Heart left ventricle (tissue), 16 donors: Measurements from ENCODE around the gene KHK. TPM values are rescaled to one million over a fixed set of nuclear protein-coding genes. Genes with fewer than 3 reads are reported as not detected.

Experiments
- ATAC-seq, 4 donors: fragments of 200-7000 bp; cut with Tn5 transposase; one replicate each; pipeline ENCODE4 v1.9.1; 2020 to 2022; ENCODE audit warnings: moderate library complexity in 4 of 4, mild to moderate bottlenecking in 3 of 4, moderate number of reproducible peaks in 1 of 4
- DNase-seq, 5 donors: peaks; one replicate each; pipeline ENCODE4 v3.0.0-alpha.2; 2020
- H3K27ac ChIP-seq, 12 donors: fragments of 200-600 bp; sonication (generic) in 4 of 12; one replicate each; pipeline versions ENCODE4 v1.5.0 to v1.8.0; 2016 to 2022; ENCODE audit warnings: mild to moderate bottlenecking in 2 of 12
- H3K27me3 ChIP-seq, 9 donors: fragments of 200-600 bp; sonication (generic) in 2 of 9; one replicate each; pipeline versions ENCODE4 v1.5.1 to v1.8.0; 2016 to 2022; ENCODE audit warnings: mild to moderate bottlenecking in 3 of 9
- H3K36me3 ChIP-seq, 9 donors: fragments of 200-600 bp; sonication (generic) in 2 of 9; one replicate each; pipeline versions ENCODE4 v1.5.0 to v1.8.0; 2018 to 2022; ENCODE audit warnings: mild to moderate bottlenecking in 2 of 9
- H3K4me1 ChIP-seq, 12 donors: fragments of 200-600 bp; sonication (generic) in 4 of 12; one replicate each; pipeline versions ENCODE4 v1.5.0 to v1.8.0; 2016 to 2022; ENCODE audit warnings: mild to moderate bottlenecking in 3 of 12
- H3K4me3 ChIP-seq, 12 donors: fragments of 200-600 bp; sonication (generic) in 4 of 12; one replicate each; pipeline versions ENCODE4 v1.5.0 to v1.8.0; 2017 to 2022; ENCODE audit warnings: mild to moderate bottlenecking in 9 of 12, moderate library complexity in 4 of 12
- H3K9me3 ChIP-seq, 12 donors: fragments of 200-600 bp; sonication (generic) in 4 of 12; one replicate each; pipeline versions ENCODE4 v1.5.0 to v1.8.0; 2016 to 2022; ENCODE audit warnings: mild to moderate bottlenecking in 1 of 12
- POLR2A ChIP-seq, 2 donors: fragments of 450-650 bp; IDR thresholded peaks; one replicate each; pipeline ENCODE4 v1.6.1; 2017; ENCODE audit warnings: antibody characterized with exemption in 2 of 2, mild to moderate bottlenecking in 2 of 2, moderate library complexity in 2 of 2
- WGBS, 4 donors: extraction: QIAGEN DNeasy Blood & Tissue Kit in 2 of 4; methylation state at CpG; one replicate each; pipeline versions ENCODE4 v1.1.5 to v1.1.7; 2013 to 2018; 5-methylcytosine and 5-hydroxymethylcytosine counted together
- intact Hi-C, 10 donors: fragments of 100-400 bp; cut with DNase I; formaldehyde crosslinking; loops; one replicate each; pipeline versions ENCODE4 v1.11.1 to v1.14.2; 2022
- polyA plus RNA-seq, 2 donors: library from polyadenylated mRNA; stranded (reverse); fragments of 200-250 nt; gene quantifications; one replicate each; pipeline ENCODE4 v1.2.3, GENCODE V29; 2013
- total RNA-seq, 9 donors: library from RNA; depleted of rRNA in 2 of 9; stranded (reverse); fragments of >200 nt in 2 of 9; fragmentation: NEBNext Ultra II Directional in 3 of 9; extraction: Animal tissue kit (Norgen Biotek cat#: 25700) in 3 of 9; gene quantifications; one replicate each; pipeline versions ENCODE4 v1.1.0 to v1.2.4, GENCODE V29; 2016 to 2023
- TF ChIP-seq, protein P1 (sequence below), 12 donors: fragments of 200-600 bp; sonication (generic) in 4 of 12; IDR thresholded peaks; one replicate each; pipeline versions ENCODE4 v1.5.0 to v1.8.0; 2018 to 2022; ENCODE audit warnings: antibody characterized with exemption in 12 of 12, mild to moderate bottlenecking in 5 of 12
- donor health status: ischemic (EF 13 %, LVEDD 7.1; RV severe dilation, severe dysfunction).
- donor health status: healthy with polysubstance abuse.
- donor health status: DM: no; HTN: yes; CAD: no.
- donor health status: DM: no; HTN: no; CAD: no.
- donor health status: ischemic (EF 25% LVEDD 6.9; RV normal size, moderate dysfunction).
- donor health status: ischemic (EF 25% LVEDD 5.7; RV mildly dilated, moderate dysfunction).
- donor health status: healthy.
- donor health status: DM: yes; HTN: yes; CAD: no.
- donor health status: ischemic (EF 35%, LVEDD 5.7; RV mildly dilated, moderate dysfunction).
- donor health status: nonischemic (EF 11% LVEDD 7.7; RV severe dilation, severe dysfunction).
- donor health status: DM: yes; HTN: yes; CAD: no.
- donor health status: PGD.
- donor health status: ischemic (EF 29% LVEDD 5.4; RV normal size, mild dysfunction).
- donor health status: nonischemic (EF 23%, LVEDD 6.1; RV moderate dilation, normal function).

The KHK gene
- total and polyA plus RNA-seq, 11 donors: 0.89 to 3.9 (median 1.8) TPM

DNA sequence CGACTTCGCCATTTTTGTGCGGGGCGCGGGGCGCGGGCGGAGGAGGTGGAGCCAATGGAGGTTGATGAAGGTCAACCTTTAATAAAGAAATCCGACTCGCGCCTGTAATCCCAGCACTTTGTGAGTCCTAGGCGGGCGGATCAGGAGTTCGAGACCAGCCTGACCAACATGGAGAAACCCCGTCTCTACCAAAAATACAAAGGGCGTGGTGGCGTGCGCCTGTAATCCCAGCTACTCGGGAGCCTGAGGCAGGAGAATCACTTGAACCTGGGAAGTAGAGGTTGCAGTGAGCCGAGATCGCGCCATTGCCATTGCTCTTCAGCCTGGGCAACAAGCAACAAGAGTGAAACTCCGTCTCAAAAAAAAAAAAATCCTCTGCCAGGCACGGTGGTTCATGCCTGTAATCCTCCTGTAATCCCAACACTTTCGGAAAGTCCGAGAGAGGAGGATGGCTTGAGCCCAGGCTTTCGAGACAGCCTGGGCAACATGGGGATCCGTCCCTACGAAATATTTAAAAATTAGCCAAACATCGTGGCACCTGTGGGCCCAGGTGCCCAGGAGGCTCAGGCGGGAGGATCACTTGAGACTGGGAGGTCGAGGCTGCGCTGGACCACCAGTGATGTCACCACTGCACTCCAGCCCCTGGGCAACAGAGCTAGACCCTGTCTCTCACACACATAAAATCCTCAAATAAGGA, 48.4 kb downstream of the KHK start:
- Histone ChIP-seq H3K4me1 (peaks cover 7 to 19% (median 11%) of the 10 kb centered on the region in 12 donors), H3K36me3 (peaks cover 0 to 31% (median 27%) of the 10 kb centered on the region in 9 donors), H3K4me3 (peak overlapping the region in 11 of 12 donors; percentile 71 to 98 (median 86)), H3K27me3 (no peaks in the 10 kb centered on the region), H3K27ac (peak overlapping the region in 11 of 12 donors; percentile 7 to 94 (median 90)), H3K9me3 (no peaks in the 10 kb centered on the region)
- peak in 1 of 2 donors; percentile 21 for TF ChIP-seq POLR2A (IDR thresholded peaks at IDR 0.05)
- TF ChIP-seq, protein P1, sequence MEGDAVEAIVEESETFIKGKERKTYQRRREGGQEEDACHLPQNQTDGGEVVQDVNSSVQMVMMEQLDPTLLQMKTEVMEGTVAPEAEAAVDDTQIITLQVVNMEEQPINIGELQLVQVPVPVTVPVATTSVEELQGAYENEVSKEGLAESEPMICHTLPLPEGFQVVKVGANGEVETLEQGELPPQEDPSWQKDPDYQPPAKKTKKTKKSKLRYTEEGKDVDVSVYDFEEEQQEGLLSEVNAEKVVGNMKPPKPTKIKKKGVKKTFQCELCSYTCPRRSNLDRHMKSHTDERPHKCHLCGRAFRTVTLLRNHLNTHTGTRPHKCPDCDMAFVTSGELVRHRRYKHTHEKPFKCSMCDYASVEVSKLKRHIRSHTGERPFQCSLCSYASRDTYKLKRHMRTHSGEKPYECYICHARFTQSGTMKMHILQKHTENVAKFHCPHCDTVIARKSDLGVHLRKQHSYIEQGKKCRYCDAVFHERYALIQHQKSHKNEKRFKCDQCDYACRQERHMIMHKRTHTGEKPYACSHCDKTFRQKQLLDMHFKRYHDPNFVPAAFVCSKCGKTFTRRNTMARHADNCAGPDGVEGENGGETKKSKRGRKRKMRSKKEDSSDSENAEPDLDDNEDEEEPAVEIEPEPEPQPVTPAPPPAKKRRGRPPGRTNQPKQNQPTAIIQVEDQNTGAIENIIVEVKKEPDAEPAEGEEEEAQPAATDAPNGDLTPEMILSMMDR (IDR thresholded peaks at IDR 0.05): no peak
- intact Hi-C loops: loop anchor here in 5 of 10 donors (1.0 to 5.0 kb wide), 4 partner anchors 72 to 78 kb away; partner anchors contain the start of genes ATRAID (in 3 of the 5) and SLC5A6 (in 3 of the 5)
- ATAC-seq (no peak), DNase-seq (no peak)
- WGBS, 4 donors: 55 to 74% (median 63%) methylated on average over 25 to 33 of the region's 33 CpGs

DNA sequence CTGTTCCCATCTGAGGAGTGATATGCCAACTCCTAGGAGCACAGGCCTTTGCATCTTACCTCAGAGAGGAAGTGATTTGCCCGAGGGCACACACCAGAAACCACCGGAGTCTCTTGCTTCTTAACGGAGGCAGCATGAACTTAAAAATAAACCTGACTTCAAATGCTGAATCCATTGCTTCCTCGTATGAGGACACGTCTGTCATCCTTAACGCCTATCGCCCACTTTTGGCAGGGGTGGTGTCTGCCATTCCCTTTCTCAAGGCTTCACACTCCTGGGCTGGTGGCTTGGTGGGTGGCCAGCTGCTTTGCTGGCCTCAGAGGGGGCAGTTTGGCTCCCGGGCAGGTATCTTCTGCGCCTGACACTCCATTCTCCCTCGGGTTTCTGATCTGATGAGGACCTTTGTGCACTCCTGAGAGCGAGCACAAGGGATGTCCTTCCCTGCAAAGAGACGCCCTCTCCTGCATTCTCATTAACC, 48.9 kb downstream of the KHK start:
- TF ChIP-seq, protein P1 (IDR thresholded peaks at IDR 0.05): no peak
- no peak for TF ChIP-seq POLR2A (IDR thresholded peaks at IDR 0.05)
- H3K4me1 ChIP-seq: peaks cover 7 to 19% (median 11%) of the 10 kb centered on the region in 12 donors
- H3K9me3 ChIP-seq: no peaks in the 10 kb centered on the region
- H3K36me3 ChIP-seq: peaks cover 0 to 25% (median 21%) of the 10 kb centered on the region in 9 donors
- intact Hi-C loops: loop anchor here in 2 of 10 donors (2.0 to 5.0 kb wide), 2 partner anchors 72 to 77 kb away; partner anchors contain the start of genes ATRAID (in 1 of the 2) and SLC5A6 (in 1 of the 2)
- DNase-seq: no peak
- H3K27ac ChIP-seq: no peak overlapping the region
- H3K4me3 ChIP-seq: no peak overlapping the region
- no peaks in the 10 kb centered on the region for H3K27me3 ChIP-seq
- no peak for ATAC-seq
- WGBS, 4 donors: 81 to 88% (median 85%) methylated on average over 12 of the region's 12 CpGs

DNA sequence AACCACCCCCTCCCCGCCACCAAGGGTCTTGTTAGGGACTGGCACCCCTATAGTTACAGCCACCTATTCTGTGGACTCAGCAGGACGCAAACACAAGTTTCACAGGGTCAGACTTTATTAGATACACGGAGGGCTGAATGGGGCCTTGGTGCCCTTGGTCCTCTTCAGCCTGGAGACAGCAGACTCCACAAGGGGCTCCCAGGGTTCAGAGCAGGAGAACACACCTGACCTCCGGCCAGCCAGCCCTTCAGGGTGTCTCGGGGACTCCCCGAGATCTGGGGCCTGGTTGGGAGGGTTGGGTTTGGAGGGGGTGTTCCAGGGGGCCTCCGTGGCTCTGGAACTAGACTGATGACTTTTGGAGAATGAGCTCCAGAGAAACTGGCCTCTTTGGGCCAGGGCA, 50.2 kb downstream of the KHK start:
- WGBS, 4 donors: 90 to 98% (median 93%) methylated on average over 7 of the region's 7 CpGs
- TF ChIP-seq POLR2A (IDR thresholded peaks at IDR 0.05): no peak
- no peak for ATAC-seq
- intact Hi-C loops: loop anchor here in 1 of 10 donors (5.0 kb wide), 1 partner anchor 71 kb away; no protein-coding TSS in a partner anchor
- Histone ChIP-seq H3K9me3 (no peaks in the 10 kb centered on the region), H3K27ac (no peak overlapping the region), H3K4me1 (peaks cover 7 to 19% (median 11%) of the 10 kb centered on the region in 12 donors), H3K4me3 (no peak overlapping the region), H3K27me3 (no peaks in the 10 kb centered on the region), H3K36me3 (peaks cover 0 to 12% (median 9%) of the 10 kb centered on the region in 9 donors)
- DNase-seq: no peak

DNA sequence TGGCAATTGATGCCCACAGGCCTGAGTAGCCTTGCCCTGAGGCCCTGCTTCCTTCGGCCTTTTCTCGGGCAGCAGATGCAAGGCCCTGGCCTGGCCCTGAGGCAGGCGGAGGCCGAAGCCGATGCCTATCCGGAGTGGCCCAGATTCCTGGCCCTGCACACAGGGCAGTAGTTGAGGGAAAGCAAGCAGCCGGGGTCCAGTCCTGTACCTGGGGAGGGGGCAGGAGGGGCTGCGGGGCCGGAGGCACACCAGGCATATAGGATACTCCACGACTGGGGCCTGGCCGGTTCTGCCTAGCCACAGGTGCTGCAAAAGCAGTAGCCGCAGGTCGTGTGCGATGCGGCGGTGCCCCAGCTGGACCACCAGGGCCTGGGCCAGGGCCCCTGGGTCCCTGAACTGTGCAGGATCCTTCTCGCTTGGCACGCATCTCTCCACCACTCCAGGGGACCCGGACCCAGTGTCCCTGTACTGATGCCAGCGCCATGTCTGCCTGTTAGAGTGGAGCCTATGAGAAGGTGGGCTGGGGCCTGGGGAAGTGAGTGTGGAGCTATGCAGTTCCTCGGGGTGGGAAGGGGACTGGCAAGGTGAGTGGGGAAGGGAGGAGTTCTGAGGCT, 50.9 kb downstream of the KHK start:
- no peak overlapping the region for H3K4me3 ChIP-seq
- TF ChIP-seq POLR2A (IDR thresholded peaks at IDR 0.05): no peak
- TF ChIP-seq, protein P1 (IDR thresholded peaks at IDR 0.05): no peak
- ATAC-seq (no peak), DNase-seq (no peak)
- no peaks in the 10 kb centered on the region for H3K27me3 ChIP-seq
- H3K9me3 ChIP-seq: no peaks in the 10 kb centered on the region
- peaks cover 7 to 18% (median 11%) of the 10 kb centered on the region in 12 donors for H3K4me1 ChIP-seq
- no peak overlapping the region for H3K27ac ChIP-seq
- H3K36me3 ChIP-seq: peaks cover 0 to 6% (median 2%) of the 10 kb centered on the region in 9 donors
- intact Hi-C loops: loop anchor here in 1 of 10 donors (5.0 kb wide), 1 partner anchor 70 kb away; no protein-coding TSS in a partner anchor
- WGBS, 4 donors: 91 to 95% (median 93%) methylated on average over 15 to 21 of the region's 21 CpGs
